ENCODE data around the gene MCEMP1.

MCEMP1 gene

GRCh38 chr19:7672522-7672921 is 4.4 kb upstream of the MCEMP1 start:
- no peak for FAIRE-seq

GRCh38 chr19:7674010-7675005 is 2.6 kb upstream of the MCEMP1 start:
- FAIRE-seq, result no peak

- no peak for FAIRE-seq
Measured at GRCh38 chr19:7676376-7676775, 514 bp upstream of the MCEMP1 start.

- no peak for FAIRE-seq
Measured at GRCh38 chr19:7677669-7678311, 900 bp downstream of the MCEMP1 start.

- no peak for FAIRE-seq
Measured at GRCh38 chr19:7678971-7679751, 2.3 kb downstream of the MCEMP1 start.

- FAIRE-seq, result no peak
Measured at GRCh38 chr19:7679771-7680605, 3.1 kb downstream of the MCEMP1 start.

GRCh38 chr19:7680606-7681339 is 3.9 kb downstream of the MCEMP1 start, which contains the start of gene TRAPPC5:
Gene TRAPPC5 (plus strand): TSS chr19:7680833. CDS start chr19:7682254, 1,421 bp downstream.
- no peak for FAIRE-seq

GRCh38 chr19:7681340-7682174 is 4.7 kb downstream of the MCEMP1 start:
- no peak for FAIRE-seq

- FAIRE-seq, result no peak
Measured at GRCh38 chr19:7682175-7682855, 5.4 kb downstream of the MCEMP1 start.

GRCh38 chr19:7685546-7686445 is 8.9 kb downstream of the MCEMP1 start:
- no peak for FAIRE-seq

- FAIRE-seq, result no peak
Measured at GRCh38 chr19:7687177-7687576, 10.3 kb downstream of the MCEMP1 start.

- no peak for FAIRE-seq
Measured at GRCh38 chr19:7689165-7689564, 12.3 kb downstream of the MCEMP1 start.

- no peak for FAIRE-seq
Measured at GRCh38 chr19:7690779-7691258, 13.9 kb downstream of the MCEMP1 start.

GRCh38 chr19:7691497-7691896 is 14.6 kb downstream of the MCEMP1 start:
- no peak for FAIRE-seq

GRCh38 chr19:7692417-7693088 is 15.7 kb downstream of the MCEMP1 start:
- no peak for FAIRE-seq

GRCh38 chr19:7694499-7694898 is 17.6 kb downstream of the MCEMP1 start:
- FAIRE-seq, result no peak

GRCh38 chr19:7697721-7698287 is 20.9 kb downstream of the MCEMP1 start:
- FAIRE-seq, result no peak

GRCh38 chr19:7698583-7698982 is 21.7 kb downstream of the MCEMP1 start:
- no peak for FAIRE-seq
